ENCODE measurements around the gene SORCS2. TPM values are rescaled to one million over a fixed set of nuclear protein-coding genes. Genes with fewer than 3 reads are reported as not detected.

SORCS2 gene
- total RNA-seq, 2 donors from 2014 or later = 1.5 to 1.7 TPM

- H3K36me3 ChIP-seq = no peaks in the 10 kb centered on the region
- H3K27me3 ChIP-seq = no peaks in the 10 kb centered on the region
- no peak for TF ChIP-seq CTCF (IDR thresholded peaks at IDR 0.05)
- H3K27ac ChIP-seq = no peak overlapping the region
- no peak for DNase-seq (ENCODE audit: low spot score)
- H3K4me1 ChIP-seq = no peaks in the 10 kb centered on the region
- no peaks in the 10 kb centered on the region for H3K9me3 ChIP-seq
- H3K4me3 ChIP-seq = no peak overlapping the region
Observed at GRCh38 chr4:7415927-7416686, 223.8 kb downstream of the SORCS2 start.

DNA sequence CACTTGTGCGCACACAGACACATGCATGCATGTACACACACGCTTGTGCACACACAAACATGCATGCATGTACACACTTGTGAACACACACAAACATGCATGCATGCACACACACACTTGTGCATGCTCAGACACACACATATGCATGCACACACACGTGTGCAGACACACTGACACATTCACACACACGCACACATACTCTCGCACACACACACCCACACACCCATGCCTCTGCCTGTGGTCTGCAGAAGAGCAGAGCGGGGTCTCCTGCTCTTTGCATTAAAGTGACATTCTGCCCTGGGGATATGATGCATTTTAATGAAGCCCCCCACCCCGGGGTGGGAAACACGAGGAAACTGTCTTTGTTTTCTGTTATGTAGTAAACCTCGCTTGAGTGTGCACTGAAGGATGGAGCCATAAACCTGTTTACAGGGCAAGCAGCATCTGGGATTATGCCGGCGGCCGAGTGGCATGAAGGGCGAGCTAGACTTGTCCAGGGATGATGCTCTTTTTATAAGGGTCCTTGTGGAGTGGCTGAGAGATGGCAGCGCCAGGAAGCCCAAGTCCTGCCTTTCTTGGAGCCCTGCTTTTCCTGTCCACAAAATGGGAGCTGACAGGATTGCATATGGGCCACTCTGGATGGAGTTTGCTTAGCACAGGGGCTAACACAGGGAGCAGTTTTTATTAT lies 224.6 kb downstream of the SORCS2 start:
- Histone ChIP-seq H3K27me3 (no peaks in the 10 kb centered on the region), H3K4me1 (no peaks in the 10 kb centered on the region), H3K4me3 (no peak overlapping the region), H3K36me3 (no peaks in the 10 kb centered on the region), H3K9me3 (no peaks in the 10 kb centered on the region), H3K27ac (no peak overlapping the region)
- no peak for TF ChIP-seq CTCF (IDR thresholded peaks at IDR 0.05)
- no peak for DNase-seq (ENCODE audit: low spot score)

GRCh38 chr4:7417639-7418038 lies 225.3 kb downstream of the SORCS2 start:
- no peak overlapping the region for H3K4me3 ChIP-seq
- no peaks in the 10 kb centered on the region for H3K4me1 ChIP-seq
- no peaks in the 10 kb centered on the region for H3K27me3 ChIP-seq
- TF ChIP-seq CTCF (IDR thresholded peaks at IDR 0.05) = no peak
- H3K36me3 ChIP-seq = no peaks in the 10 kb centered on the region
- no peak for DNase-seq (ENCODE audit: low spot score)
- H3K27ac ChIP-seq = no peak overlapping the region
- no peaks in the 10 kb centered on the region for H3K9me3 ChIP-seq

DNA sequence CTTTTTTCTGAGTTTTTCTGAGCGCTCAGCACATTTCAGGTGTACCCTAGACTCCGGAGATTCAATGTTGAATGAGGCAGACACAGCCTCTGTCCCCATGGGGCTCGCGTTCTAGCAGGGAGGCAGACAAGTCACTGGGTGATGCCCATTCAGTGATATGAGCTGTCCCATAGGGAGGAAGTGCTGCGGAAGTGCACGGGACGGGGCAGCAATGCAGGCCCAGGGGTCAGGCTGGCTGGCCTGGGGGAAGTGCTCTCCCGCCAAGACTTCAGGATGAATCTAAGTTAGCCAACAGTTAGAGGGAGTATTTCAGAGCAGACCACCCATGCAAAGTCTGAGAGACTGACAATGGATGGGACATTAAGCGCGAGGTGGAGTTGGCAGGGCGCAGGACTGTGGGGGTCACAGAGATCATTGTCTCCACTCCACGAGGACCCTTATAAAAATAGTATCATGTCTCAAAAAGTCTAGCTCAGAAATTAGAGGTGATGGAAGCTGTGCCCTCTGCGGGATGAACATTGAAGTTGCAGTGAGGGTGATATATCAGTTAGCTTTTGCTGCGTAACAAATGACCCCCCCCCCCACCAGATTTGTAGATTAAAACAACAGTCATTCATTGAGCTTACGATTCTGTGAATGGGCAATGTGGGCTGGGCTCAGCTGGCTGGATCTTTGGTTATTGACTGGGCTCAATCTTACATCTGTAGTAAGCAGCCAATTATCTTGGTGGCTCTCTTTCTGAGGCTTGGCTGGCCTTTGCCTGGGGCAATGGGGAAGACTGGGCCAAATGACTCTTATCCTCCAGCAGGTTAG lies 226.0 kb downstream of the SORCS2 start:
- no peak overlapping the region for H3K4me3 ChIP-seq
- no peaks in the 10 kb centered on the region for H3K36me3 ChIP-seq
- TF ChIP-seq CTCF (IDR thresholded peaks at IDR 0.05) = no peak
- no peak for DNase-seq (ENCODE audit: low spot score)
- H3K27ac ChIP-seq = no peak overlapping the region
- no peaks in the 10 kb centered on the region for H3K9me3 ChIP-seq
- no peaks in the 10 kb centered on the region for H3K4me1 ChIP-seq
- no peaks in the 10 kb centered on the region for H3K27me3 ChIP-seq

DNA sequence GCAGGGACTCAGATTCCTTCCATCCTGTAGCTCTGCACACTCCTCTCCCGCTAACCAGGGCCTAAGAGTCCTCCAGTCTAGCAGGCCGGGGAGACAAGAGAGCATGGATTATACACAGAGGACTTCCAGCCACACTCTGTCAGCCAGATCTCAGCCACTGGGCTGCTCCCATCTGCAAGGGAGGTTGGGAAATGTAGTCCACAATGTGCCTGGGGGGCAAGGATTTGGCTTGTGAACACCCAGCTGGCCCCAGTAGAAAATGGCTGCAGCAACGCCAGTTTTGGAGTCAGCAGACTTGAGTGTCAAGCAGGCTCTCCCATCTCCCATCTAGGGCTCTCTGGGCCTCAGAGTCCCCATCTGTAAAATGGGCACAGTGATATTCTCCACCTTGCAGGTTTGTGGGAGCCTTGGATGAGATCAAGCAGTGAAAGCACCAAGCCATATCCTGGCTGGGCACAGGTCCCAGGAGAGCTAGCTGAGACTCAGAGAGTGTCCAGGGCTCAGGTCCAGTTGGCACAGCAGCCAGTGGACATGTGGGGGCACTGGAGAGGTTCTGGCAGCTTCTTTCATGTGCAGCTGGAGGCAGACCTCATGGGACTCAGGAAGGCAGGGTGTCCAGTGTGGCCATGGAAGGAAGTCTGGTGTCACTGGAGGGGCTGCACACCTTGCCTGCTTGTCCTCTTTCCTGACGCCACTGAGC lies 227.8 kb downstream of the SORCS2 start:
- Histone ChIP-seq H3K27me3 (no peaks in the 10 kb centered on the region), H3K9me3 (no peaks in the 10 kb centered on the region), H3K36me3 (no peaks in the 10 kb centered on the region), H3K4me3 (no peak overlapping the region), H3K4me1 (no peaks in the 10 kb centered on the region), H3K27ac (no peak overlapping the region)
- no peak for DNase-seq (ENCODE audit: low spot score)
- no peak for TF ChIP-seq CTCF (IDR thresholded peaks at IDR 0.05)
